ENCODE measurements around the gene ANKRD63. TPM values are rescaled to one million over a fixed set of nuclear protein-coding genes. Genes with fewer than 3 reads are reported as not detected.
A peak's percentile ranks its signal among the peaks of the same experiment; 100 is the strongest.

ANKRD63 gene, protein sequence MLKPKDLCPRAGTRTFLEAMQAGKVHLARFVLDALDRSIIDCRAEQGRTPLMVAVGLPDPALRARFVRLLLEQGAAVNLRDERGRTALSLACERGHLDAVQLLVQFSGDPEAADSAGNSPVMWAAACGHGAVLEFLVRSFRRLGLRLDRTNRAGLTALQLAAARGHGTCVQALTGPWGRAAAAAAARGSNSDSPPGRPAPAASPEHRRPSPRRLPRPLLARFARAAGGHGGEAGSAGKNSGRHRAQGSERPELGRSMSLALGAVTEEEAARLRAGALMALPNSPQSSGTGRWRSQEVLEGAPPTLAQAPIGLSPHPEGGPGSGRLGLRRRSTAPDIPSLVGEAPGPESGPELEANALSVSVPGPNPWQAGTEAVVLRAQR
- total RNA-seq (not detected), polyA plus RNA-seq (not detected)
- long read RNA-seq, donor 1, result 0 reads
- long read RNA-seq, donor 2, result 0 reads
- long read RNA-seq, donor 3, result 0 reads
- long read RNA-seq, donor 4, result 0 reads
- long read RNA-seq, donor 5, result 0 reads
- long read RNA-seq, donor 6, result 0 reads
- long read RNA-seq, donor 7, result 0 reads
- long read RNA-seq, donor 8, result 0 reads
- long read RNA-seq, donor 9, result 0 reads
- long read RNA-seq, donor 10, result 0 reads

DNA sequence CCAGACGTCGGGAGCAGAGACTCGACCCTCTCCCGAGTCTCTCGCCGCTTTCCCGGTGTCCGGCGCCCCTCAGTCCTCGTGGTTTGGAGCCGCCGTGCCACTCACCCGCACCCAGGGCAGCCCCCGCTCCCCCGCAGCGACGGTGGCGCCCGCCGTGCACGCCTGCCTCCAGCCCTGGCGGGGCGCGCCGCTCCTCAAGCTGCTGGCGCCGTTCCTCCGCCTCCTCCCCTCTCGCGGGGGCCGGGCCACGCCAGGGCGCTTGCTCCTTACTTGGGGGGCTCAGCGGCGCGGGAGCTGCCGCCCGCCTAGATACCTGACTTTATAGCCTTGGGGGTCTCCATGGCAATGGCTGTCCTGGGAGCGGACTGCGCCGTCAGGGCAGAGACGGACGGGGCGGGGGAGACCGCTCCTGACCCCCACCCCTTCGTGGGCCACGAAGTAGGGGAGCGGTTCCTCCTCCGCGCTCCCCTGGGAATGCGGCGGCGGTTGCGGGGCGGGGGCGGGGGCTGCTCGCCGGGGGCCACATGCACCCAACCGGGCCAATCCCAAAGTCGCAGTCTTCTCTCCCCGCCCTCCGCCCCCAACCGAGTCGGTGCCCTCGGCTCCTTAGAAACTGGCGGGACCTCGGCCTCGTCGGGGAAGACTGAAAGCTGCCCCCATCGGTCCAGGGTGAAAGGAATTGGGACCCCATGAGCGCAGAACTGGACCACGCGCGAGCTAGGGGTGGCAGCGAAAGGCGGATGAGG is at the start of gene ANKRD63:
Gene ANKRD63, minus strand, starts transcription at position 196 of the 746 bp plus-strand sequence. CDS start 478 bp downstream, outside the sequence.
- no peak for TF ChIP-seq POLR2A (IDR thresholded peaks at IDR 0.05)
- TF ChIP-seq, protein P1, sequence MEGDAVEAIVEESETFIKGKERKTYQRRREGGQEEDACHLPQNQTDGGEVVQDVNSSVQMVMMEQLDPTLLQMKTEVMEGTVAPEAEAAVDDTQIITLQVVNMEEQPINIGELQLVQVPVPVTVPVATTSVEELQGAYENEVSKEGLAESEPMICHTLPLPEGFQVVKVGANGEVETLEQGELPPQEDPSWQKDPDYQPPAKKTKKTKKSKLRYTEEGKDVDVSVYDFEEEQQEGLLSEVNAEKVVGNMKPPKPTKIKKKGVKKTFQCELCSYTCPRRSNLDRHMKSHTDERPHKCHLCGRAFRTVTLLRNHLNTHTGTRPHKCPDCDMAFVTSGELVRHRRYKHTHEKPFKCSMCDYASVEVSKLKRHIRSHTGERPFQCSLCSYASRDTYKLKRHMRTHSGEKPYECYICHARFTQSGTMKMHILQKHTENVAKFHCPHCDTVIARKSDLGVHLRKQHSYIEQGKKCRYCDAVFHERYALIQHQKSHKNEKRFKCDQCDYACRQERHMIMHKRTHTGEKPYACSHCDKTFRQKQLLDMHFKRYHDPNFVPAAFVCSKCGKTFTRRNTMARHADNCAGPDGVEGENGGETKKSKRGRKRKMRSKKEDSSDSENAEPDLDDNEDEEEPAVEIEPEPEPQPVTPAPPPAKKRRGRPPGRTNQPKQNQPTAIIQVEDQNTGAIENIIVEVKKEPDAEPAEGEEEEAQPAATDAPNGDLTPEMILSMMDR (IDR thresholded peaks at IDR 0.05), result no peak
- Histone ChIP-seq H3K27me3 (peaks cover 47% of the 10 kb centered on the region), H3K4me1 (replicated peaks in 1 of 2) (peaks cover 14 to 15% of the 10 kb centered on the region in 2 donors), H3K9me3 (replicated peaks in 1 of 3) (no peaks in the 10 kb centered on the region), H3K4me3 (peak within 1 kb of the TSS in 1 of 4 donors; percentile 50), H3K27ac (no peak within 1 kb of the TSS), H3K36me3 (replicated peaks in 1 of 2) (no peaks in the 10 kb centered on the region)
- intact Hi-C loops (cut with DNase I), result loop anchor here (5.0 kb wide), 2 partner anchors 139 to 144 kb away; no protein-coding TSS in a partner anchor
- DNase-seq, result no peak
- 2 to 5% (median 3%) methylated on average over 25 to 76 of the region's 76 CpGs for WGBS, 4 donors

DNA sequence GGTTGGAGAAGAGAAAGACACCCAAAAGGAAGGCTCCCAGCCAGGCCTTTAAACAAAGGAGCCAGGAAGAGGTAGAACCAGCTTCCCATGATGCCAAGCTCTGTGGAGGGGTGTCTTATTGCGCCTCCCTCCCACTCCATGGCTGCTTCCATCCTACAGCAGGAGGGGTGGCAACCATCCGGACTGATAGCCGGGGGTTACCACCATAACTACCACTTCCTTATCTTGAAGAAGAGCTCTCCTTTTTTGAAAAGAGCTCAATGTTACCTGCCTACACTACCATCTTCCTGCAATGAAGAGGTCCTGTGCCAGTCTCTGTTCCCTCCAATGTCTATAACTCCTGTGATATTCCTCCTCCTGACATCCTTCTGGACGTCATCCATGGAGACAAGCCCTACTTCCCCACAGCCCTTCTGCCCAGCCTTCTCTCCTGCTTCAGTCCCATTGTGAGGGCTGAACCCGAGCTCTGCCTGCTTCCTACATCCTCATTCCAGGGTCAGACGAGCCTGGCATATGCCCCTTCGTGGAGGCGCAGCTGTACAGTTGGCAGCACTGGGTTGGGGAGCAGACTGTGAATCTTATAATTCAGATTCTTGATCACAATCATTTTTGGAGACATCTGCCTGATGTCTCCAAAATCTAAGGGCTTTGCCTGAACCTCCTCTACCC is 49.4 kb upstream of the ANKRD63 start:
- DNase-seq, result peak in 1 of 7 donors; percentile 20
- TF ChIP-seq, protein P1 (IDR thresholded peaks at IDR 0.05), result no peak
- TF ChIP-seq POLR2A (IDR thresholded peaks at IDR 0.05), result no peak

DNA sequence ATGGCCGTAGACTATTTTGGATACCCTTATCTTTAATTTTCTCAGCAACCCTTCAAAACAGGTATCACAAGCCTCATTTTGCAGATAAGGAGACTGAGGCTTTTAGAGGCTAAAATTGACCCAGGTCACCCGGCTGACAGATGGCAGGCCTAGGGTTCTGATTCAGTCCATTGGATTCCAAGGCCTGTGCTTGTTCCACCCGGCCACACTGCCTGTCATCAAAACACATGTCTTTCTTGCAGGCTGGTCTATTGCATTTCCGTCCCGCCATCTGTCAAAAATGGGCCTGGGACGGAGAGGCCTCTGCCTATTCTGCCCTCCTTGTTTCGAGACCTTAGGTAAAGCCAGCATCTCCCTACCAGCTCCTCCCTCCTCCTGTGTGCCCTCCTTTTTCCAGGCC is 48.8 kb upstream of the ANKRD63 start:
- H3K27me3 ChIP-seq, result no peaks in the 10 kb centered on the region
- H3K4me3 ChIP-seq, result no peak overlapping the region
- H3K36me3 ChIP-seq (replicated peaks in 1 of 2), result no peaks in the 10 kb centered on the region
- TF ChIP-seq, protein P1 (IDR thresholded peaks at IDR 0.05), result no peak
- TF ChIP-seq POLR2A (IDR thresholded peaks at IDR 0.05), result no peak
- 90 to 96% (median 90%) methylated on average over 7 of the region's 7 CpGs for WGBS, 4 donors
- H3K9me3 ChIP-seq (replicated peaks in 1 of 3), result no peaks in the 10 kb centered on the region
- peaks cover 0 to 29% of the 10 kb centered on the region in 2 donors for H3K4me1 ChIP-seq (replicated peaks in 1 of 2)
- peak overlapping the region in 1 of 5 donors; percentile 18 for H3K27ac ChIP-seq
- intact Hi-C loops (cut with DNase I), result no loop called here
- DNase-seq, result no peak

More for the DNA sequence above, 49.4 kb upstream of the ANKRD63 start:
- intact Hi-C loops (cut with DNase I), result no loop called here
- peak overlapping the region in 1 of 5 donors; percentile 91 for H3K27ac ChIP-seq
- no peak overlapping the region for H3K4me3 ChIP-seq
- no peaks in the 10 kb centered on the region for H3K9me3 ChIP-seq (replicated peaks in 1 of 3)
- no peaks in the 10 kb centered on the region for H3K27me3 ChIP-seq
- WGBS, 4 donors, result 59 to 72% (median 70%) methylated on average over 8 of the region's 8 CpGs
- peaks cover 0 to 29% of the 10 kb centered on the region in 2 donors for H3K4me1 ChIP-seq (replicated peaks in 1 of 2)
- no peaks in the 10 kb centered on the region for H3K36me3 ChIP-seq (replicated peaks in 1 of 2)
